NCI-H748 (cell line): Measurements from ENCODE around the gene TMEM132C.
"Not testable (repeated sequence)": the region's sequence is repeated elsewhere in the genome, so short reads cannot be mapped to it uniquely, and the experiment has no call there.

Experiments
- DNase-seq: peaks from one replicate; lab custom pipeline; 2025; ENCODE audit not compliant: unreplicated experiment; lab: John Stamatoyannopoulos, UW

TMEM132C gene

DNA sequence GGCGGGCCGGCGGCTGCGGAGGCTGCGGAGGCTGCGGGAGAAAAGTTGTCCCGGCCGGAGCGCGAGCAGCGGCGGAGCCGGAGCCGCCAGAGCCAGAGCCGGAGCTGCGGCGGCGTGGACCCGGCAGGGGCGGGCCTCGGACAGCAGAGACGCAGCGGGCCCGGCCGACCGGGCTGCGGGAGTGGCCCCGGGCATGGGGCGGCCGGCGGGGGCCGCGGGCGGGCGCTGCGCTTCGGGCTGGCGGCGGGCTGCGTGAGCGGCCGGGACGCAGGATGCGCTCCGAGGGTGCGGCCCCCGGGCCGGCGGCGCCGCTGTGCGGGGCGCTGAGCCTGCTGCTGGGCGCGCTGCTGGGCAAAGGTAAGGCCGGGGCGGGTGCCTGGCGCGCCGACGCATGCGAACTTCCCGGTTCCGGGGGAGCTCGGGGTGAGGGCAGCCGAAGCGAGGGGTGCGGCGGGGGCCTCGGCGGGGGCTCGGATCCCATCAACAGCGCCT lies at the start of gene TMEM132C:
TSS of gene TMEM132C (plus strand) at position 40 of the 492 bp plus-strand sequence. CDS start at position 273, 233 bp downstream.
- peak; percentile 63 for DNase-seq

DNA sequence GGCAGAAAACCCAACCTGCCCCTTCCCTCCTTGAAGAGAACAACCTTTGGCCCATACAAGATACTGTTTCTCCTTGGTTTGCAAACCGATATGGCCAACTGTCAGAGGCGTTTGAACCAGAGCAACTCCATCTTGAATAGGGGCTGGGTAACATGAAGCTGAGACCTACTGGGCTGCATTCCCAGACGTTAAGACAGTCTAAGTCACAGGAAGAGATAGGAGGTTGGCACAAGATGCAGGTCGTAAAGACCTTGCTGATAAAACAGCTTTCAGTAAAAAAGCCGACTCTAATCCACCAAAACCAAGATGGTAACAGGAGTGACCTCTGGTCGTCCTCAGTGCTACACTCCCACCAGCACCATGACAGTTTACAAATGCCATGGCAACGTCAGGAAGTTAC lies 42.7 kb upstream of the TMEM132C start:
- no peak for DNase-seq

DNA sequence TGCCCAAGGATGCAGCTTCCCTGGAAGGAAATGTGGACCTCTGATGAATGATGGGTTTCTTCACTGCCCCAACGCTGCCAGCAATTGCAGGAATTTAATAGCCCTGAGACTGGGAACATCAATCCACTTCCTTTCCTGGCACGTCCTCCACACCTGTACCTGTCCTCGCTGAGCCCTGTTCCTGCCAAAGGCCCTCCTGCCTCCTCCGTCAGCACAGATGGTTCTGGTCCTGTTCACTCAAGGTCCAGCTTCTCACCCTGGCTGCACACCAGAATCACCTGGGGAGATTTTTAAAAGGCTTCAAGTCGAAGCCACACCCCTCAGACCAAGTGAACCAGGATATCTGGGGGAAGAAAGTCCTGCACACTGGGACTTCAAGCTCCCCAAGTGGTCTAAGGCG lies 38.4 kb upstream of the TMEM132C start:
- no peak for DNase-seq

DNA sequence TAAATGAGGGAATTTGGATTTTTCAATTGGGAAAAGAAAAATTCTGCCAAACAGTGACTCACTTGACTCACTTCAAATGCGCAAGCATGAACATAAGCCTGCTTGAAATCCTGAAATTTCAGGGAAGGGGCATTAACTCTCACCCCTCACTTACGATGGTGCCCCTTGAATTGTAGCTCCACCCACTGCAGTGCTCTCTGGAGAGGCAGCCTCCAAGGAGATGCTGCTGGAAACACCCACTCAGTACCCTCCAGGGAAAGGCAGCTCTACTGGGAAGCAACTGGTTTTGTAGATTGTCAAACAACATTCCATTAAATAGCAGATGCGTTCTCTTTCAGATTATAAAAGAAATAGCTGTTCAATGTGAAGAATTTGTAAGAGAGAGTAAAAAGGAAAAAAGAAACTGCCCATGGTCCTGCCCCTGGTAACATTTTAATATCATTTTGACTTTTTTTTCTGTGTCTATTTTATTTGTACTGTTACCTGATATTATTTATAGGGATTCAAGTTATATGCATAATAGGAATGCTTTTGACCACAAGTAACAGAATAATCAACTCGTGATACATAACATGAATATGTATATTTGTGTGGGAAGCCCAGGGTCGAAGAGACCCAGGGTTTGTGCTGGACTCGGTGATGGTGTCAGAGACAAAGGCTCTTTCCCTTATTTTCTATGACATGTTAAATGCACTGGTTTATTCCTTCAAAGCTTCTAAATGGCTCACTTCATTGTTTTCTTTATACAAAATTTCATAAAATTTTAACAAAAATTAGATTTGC lies 31.1 kb upstream of the TMEM132C start:
- DNase-seq = no peak

DNA sequence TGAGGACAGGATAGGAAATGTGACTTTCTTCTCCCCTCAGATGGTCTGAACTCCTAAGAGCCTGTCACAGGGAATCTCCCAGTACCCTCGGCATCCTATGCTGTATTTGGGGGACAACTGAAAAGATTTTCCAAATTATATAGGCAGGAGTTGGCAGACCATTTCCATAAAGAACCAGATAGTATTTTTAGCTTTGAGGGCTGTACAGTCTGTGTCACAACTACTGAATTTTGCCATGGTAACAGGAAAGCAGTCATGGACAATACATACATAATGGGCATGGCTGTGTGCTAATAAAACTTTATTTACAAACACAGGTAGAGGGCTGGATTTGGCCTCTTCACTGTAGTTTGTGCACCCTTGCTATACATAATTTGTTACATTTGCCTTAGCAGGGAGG lies 30.4 kb upstream of the TMEM132C start:
- DNase-seq = peak; percentile 37

DNA sequence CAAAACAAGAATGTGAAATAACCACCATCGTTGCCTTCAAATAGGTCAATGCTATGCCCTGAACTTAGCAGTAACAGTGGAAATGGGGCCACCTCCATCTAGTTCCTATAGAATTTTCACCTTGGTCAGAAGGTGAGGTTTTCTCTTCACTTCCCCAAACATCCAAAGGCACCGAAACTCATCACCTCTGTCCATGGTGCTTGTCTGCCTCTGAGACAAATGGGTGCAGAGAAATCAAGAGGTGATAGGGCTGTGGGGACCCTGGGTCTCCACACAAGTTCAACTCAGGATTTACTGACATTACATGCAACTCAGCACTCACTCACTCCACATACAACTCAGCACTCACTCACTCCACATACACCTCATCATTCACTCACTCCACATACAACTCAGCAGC lies 26.2 kb upstream of the TMEM132C start:
- DNase-seq = no peak

DNA sequence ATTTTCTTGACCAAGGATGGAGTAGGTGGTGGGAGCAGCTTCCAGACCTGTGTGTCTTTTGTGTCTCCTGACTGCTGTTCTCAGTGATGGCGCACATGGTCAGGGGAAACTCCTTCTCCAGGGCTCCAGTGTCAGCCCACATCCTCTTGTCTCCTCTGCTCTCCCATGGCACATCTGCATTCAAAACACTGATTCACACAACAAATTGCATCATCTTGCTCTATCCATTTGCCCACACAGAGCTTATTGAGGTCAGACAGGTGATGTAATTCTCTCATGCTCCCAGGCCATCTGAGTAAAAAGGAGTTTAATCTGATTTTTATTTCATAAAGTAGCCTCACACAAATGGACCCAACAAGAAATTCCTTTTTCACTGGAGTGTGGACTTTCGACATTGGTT lies 21.8 kb upstream of the TMEM132C start:
- DNase-seq = no peak

DNA sequence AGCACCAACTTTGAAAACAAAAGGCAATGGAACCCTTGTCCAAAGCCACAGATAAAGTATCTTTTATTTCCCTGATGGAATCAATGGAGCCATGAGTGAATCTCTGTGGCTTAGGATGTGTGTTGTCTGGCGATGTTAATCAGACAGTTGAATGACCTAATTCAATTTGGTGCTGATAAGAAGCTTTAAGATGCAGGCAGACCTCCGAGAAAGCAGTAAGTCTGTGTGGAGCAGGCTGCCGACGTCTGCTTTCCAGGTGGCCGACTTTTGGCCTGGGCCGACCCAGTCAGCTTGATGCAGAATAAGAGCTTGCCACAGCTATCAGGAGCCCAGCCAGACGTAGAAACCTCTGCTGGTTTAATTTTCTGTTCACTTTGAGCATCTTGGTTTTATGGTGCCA lies 21.1 kb upstream of the TMEM132C start:
- DNase-seq = no peak

DNA sequence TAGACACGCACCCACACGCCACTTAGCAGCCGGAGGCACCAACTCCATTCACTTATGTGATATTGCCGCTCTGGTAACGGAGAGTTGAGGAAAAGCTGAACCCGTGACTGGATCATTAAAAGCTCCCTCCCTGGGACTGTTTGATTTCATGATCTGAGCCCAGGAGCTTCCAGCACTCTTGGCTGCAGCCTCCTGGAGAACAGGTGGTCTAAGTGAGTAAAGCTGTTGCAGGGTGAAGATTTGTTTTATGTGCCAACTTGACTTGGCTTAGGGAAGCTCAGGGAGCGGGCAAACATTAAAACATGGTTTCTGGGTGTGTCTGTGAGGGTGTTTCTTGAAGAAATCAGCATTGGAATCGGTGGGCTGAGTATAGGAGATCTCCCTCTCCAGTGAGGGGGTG lies 16.9 kb upstream of the TMEM132C start:
- no peak for DNase-seq

DNA sequence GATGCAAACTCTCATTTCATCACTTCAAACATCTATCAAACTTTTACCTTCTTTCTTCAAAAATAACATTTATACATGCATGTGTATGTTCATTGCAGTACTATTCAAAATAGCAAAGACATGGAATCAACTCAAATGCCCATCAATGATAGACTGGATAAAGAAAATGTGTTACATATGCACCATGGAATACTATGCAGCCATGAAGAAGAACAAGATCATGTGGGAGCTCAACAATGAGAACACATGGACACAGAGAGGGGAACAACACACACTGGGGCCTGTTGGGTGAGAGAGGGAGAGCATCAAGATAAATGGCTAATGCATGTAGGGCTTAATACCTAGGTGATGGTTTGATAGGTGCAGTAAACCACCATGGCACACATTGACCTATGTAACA lies 13.1 kb upstream of the TMEM132C start:
- not testable (repeated sequence) for DNase-seq

DNA sequence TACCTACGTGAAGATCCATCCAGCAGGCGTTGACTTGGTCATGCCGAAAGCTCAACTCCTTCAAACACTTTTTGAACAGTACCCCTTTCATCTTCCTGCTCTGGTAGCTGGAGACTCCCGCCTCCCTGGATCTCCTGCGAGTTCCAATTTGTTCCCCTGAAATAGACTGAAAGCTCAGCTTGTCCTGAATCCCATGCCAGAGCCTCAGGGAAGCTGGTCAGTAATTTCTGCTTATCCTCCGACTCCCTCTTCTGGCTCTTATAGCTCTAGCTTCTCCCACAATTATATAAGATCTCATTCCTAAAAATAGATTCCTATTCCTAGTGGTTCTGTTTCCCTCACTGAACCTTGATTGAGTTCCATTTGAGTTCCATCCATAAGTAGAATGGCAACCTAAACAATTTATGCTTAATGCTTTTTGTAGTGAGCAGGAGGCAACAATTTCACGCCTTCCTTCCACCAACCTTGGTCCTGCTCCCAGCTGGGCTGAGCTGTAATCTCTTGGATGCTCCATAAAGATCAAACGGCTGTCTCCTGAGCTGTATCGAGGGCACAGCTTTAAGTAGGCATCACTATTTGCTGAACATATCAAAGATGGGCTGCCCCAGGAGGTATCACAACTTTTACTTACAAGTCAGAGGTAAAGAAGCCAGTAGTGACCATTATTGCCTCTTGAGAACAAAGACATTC lies 8.0 kb upstream of the TMEM132C start:
- DNase-seq = peak; percentile 61

DNA sequence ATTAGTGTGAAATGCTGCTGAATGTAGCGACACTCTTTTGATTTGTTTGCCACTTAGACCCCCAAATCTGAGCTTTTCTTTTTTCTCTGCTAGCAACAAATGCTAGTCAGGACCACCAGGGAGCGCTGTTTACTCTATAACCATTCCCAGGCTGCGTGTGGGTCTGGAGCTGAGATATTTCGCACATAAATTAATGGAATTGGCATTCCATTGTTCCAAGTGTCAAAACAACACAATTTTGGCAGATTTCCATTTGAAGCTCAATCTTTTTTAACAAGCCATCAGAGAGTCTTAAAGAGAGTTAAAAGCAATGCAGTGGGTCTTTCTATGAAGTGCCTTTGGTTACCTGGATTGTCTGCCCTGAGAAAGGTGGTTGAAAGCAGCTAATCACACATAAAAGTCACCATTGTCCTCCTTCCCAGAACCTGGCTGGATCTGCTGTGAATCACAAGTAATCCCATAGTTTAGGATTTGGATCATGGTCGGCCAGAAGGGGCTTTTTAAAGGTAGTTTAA lies 7.4 kb upstream of the TMEM132C start:
- DNase-seq = peak; percentile 87

DNA sequence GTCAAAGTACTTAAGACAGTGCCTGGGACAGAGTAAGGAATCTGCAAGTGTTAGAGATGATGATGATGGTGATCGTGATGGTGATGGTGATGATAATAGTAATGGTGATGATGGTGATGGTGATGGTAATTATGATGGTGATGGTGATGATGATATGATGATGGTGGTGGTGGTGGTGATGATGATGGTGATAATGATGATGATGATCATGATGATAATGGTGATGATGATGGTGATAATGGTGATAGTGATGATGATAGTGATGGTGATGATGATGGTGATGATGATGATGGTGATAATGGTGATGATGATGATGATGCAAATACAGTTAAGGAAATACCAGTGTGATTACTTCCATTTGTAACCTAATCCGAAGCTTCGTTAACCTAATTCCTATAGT lies 5.2 kb upstream of the TMEM132C start:
- no peak for DNase-seq

DNA sequence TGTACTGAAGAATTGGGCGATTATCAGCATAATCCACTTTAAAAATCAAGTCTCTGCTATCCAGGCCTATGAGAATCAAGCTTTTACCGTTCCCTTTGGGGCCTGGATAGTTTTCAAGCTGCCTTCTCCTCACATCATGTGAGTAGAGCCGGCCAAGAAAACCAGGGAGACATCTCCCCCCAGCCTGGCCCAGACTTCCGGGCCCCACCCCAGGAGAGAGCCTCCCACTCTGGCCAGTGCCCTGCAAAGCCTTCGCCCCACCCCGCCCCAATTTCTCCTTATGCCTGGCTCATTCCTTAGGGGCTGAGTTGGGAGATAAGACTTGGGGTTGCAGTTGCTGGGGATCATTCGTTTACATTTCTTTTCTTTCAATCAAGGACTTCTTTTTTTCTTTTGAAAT lies 1.4 kb upstream of the TMEM132C start:
- DNase-seq = no peak

DNA sequence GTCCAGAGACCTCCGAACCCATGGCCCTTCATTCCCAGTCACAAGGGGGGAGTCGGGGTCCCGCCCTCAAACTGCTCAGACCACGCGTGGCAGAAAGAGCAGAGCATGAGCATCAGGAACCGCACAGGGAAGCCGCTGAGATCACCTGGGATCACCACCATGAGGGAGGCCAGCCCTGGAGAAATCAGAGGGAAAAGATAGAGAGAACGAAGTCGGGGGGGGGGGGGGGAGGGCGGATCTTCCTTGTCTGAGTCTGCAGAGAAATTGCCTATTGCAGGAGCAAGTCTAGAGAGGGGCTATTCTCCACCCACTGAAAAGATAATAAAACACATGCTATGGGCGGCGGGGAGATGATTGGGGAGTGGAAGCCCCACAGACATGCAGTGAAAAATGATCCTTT lies 884 bp upstream of the TMEM132C start:
- no peak for DNase-seq

DNA sequence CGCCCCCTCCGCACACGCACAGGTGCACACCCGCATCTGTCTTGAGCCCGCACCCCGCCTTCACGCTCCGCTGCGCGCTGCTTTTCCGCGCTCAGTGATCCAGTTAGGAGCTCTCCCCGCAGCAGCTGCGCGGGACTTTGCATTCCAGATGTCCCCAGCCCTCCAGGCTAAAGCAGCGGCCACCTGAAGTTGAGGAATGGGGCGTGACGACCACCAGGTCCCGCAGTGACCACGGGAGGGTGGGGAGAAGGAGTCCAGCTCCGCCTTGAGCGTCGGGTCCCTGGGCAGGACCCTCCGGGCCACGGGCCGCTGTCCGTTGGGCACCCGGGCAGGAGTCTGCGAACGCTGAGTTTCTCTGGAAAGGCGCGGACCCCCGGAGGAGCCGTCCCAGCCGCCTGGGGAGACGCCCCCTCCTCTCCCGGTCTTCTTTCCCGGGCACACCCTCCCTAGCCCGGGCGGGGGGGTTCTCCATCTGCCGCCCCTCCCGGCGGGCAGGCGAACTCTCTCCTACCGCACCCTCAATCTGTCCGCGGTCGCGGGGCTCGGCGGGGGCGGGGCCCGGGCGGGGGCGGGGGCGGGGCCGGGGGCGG lies 334 bp upstream of the TMEM132C start:
- DNase-seq = no peak

DNA sequence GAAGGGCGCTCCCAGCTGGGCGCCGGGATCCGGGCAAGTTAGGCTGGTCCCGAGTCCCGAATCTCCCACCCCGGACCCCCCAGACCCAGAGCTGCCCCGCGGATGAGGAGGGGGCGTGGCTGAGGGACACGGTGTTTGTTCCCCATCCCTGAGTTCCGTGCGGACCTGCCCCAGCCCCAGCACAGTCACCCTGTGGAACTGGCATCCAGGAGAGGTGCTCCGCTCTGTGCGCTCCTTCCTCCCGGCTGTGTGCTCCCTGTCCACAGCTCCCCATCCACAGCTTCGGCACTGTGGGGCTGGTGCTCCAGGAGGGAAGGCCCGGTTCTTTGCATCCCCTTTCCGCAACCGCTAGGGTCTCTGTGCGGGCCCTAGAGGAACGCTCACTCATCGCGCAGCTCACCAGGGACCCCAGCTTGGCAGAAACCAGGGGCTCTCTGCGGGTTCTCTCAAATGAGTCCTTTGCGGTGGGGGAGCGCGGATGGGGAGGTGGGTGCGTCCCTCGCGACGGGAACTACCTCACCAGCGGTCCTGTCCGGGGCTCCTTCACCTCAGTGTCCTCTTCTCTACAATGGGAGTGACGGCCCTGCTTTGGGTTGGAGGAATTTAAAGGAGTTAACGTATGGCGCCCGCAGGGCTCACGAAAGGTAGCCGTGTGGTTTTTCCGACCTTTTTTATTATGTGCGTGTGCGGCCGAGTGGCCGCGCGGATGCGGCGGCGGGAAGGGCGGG lies 845 bp downstream of the TMEM132C start:
- DNase-seq = peak; percentile 72

DNA sequence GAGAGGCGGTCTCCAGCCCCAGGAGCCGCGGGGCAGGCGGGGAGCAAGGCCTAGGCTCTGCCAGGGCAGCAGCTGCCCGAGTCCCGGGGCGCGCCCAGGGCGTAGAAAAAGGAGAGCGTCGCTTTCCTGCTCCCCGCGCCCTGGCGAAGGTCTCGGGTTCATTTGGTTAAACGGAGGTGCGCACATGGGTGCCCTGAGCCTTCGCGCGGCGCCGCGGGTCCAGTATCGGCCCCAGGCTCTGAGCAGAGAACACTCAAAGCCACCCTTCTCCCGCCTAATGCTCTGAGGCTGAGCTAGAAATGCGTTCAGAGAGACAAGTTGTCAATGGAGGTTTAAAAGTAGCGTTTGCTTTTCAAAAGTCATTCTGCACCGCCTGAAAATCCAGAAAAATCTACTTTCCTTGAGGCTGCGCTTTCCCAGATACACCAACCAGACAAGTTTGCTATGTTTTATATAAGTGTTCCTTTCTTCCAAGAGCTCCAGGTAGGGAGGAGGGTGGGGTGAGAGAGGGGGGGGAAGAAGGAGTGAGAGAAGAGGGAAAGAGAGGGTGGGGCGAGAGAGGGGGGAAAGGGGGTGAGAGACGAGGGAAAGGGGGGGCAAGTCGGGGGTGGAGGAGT lies 1.5 kb downstream of the TMEM132C start:
- peak; percentile 60 for DNase-seq

DNA sequence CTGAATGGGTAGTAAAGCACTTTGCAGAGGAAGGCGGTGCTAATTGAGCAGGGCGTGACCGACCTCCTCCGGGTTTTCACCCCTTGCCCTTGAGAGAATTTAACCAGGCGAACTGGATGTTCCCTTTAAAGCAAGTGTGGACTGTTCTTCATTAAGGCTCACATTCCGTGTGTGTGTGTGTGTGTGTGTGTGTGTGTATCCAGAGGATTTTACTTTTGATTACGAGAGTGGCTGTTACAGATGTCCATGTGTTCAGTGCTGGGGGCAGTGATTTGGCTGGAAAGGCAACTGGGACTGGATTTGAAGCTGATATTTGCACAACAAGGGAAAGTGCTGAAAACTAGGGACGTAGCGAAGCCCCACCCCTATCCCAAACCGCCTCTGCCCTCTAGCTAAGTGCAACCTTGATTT lies 2.2 kb downstream of the TMEM132C start:
- peak; percentile 81 for DNase-seq

DNA sequence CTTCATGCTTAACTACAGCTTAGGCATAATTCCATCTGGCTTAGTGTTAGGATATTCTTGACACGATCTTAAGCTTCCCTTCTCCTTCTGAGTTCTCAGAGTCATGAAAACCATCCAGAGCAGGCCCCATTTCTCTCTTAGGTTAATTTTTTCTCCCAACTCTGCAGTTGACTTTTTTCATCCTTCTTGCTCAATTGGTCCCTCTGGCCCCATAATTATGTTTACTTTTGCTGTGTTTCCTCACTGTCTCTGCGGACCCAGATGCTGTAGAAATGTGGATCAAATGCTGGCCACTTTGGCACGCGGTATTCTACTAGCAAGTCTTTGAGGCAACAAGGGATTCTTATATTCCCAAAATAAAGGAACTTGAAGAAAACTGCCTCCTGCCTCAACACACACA lies 9.5 kb downstream of the TMEM132C start:
- peak; percentile 29 for DNase-seq

DNA sequence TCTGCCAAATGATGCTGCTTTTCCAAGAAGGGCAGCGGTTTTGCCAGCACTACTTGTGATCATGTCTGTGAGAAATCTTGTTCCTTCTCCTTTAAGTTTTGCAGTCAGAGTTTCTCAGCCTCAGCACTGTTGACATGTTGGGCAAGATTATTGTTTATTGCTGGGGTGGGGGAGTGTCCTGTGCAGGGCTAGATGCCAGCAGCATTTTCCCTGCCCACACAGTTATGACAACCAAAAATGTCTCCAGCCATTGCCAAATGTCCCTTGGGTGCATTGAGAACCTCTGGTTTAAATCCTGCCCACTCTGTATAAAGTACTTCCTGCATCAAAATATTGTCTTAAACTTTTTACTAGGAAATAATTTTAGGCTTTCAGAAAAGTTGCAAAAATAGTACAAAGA lies 20.0 kb downstream of the TMEM132C start:
- DNase-seq = no peak
